K562 (cell line): ENCODE results near the gene ALDH16A1. TPM values are rescaled to one million over a fixed set of nuclear protein-coding genes. Genes with fewer than 3 reads are reported as not detected.
A peak's percentile ranks its signal among the peaks of the same experiment; 100 is the strongest.

Experiments used
- CCNT2 ChIP-seq: IDR thresholded peaks from 2 replicates; pipeline ENCODE4 v1.6.1; 2011; ENCODE audit warnings: borderline replicate concordance, low read depth, mild to moderate bottlenecking, moderate library complexity, mixed read lengths, low read length; ENCODE audit not compliant: insufficient read length; ENCODE audit errors: extremely low read depth
- FUS ChIP-seq: fragments of 200-400 bp; formaldehyde crosslinking; optimal IDR thresholded peaks from 2 replicates; pipeline ENCODE3; 2017; ENCODE audit warnings: low read depth, low read length
- POLR2G ChIP-seq: fragments of 200-400 bp; formaldehyde crosslinking; IDR thresholded peaks from 2 replicates; pipeline ENCODE4 v1.6.1; 2017; ENCODE audit warnings: low read depth, mild to moderate bottlenecking, antibody characterized with exemption, low read length, moderate library complexity
- STAG1 ChIP-seq: sonication (generic); formaldehyde crosslinking; IDR thresholded peaks from 2 replicates; pipeline ENCODE4 v1.5.0; 2020; ENCODE audit warnings: missing genetic modification reagents, borderline replicate concordance
- TAF15 ChIP-seq: fragments of 200-400 bp; formaldehyde crosslinking; IDR thresholded peaks from 2 replicates; pipeline ENCODE4 v1.6.1; 2017; ENCODE audit warnings: mild to moderate bottlenecking, low read depth, low read length, moderate library complexity
- TBP ChIP-seq: optimal IDR thresholded peaks from 2 replicates; pipeline ENCODE3; 2011; ENCODE audit warnings: low read depth, low read length, improper control_type of control experiment
- ZNF184 ChIP-seq: sonication (generic); formaldehyde crosslinking; IDR thresholded peaks from 2 replicates; pipeline ENCODE4 v1.5.0; 2020; ENCODE audit warnings: missing genetic modification reagents
- ZNF224 ChIP-seq: sonication (generic); formaldehyde crosslinking; IDR thresholded peaks from 2 replicates; pipeline ENCODE4 v1.8.0; 2022; ENCODE audit warnings: mild to moderate bottlenecking, missing genetic modification reagents
- ZNF41 ChIP-seq: fragments of 250-450 bp; sonication (Bioruptor Pico); conservative IDR thresholded peaks from 2 replicates; pipeline ENCODE4 v1.4.0; 2020; ENCODE audit warnings: mild to moderate bottlenecking
- ZNF644 ChIP-seq: fragments of 200-800 bp; sonication (Bioruptor generic); IDR thresholded peaks from 2 replicates; pipeline ENCODE4 v1.6.1; 2016; ENCODE audit warnings: low read depth, missing genetic modification characterization, missing compliant biosample characterization
- polyA plus RNA-seq, 8 experiments: library from polyadenylated mRNA; depleted of rRNA in 4 of 8; stranded (reverse) in 5 of 8; unstranded in 3 of 8; fragments of >200 nt; fragmentation: Nextera tagmentation in 2 of 8; fragmentation: Illumina TruSeq in 1 of 8; extraction: Ambion mirVana in 2 of 8; extraction: Trizol in 1 of 8; gene quantifications; 2 replicates each; pipeline versions ENCODE4 v1.2.1 to v1.2.3, GENCODE V29; 2011 to 2014; ENCODE audit warnings: inconsistent platforms in 1 of 8, missing spikeins in 1 of 8
- total RNA-seq, 7 experiments: library from RNA; depleted of rRNA in 6 of 7; stranded (reverse); fragments of >200 nt in 6 of 7; fragmentation: Illumina TruSeq in 2 of 7; extraction: Trizol in 2 of 7; gene quantifications; 2 replicates each; pipeline versions ENCODE4 v1.2.1 to v1.2.3, GENCODE V29; 2011 to 2021; ENCODE audit warnings: low replicate concordance in 1 of 7
- TF ChIP-seq, protein P1 (sequence below), 2 experiments: fragments of 450-650 bp in 1 of 2; sonication (generic) in 1 of 2; formaldehyde crosslinking in 1 of 2; IDR thresholded peaks; 2 replicates each; pipeline versions ENCODE4 v1.7.1 to v1.9.0; 2016 to 2022; ENCODE audit warnings: inconsistent platforms in 1 of 2, mild to moderate bottlenecking in 1 of 2, missing genetic modification reagents in 1 of 2
- TF ChIP-seq, protein P2 (sequence below): fragments of 450-650 bp; IDR thresholded peaks from 2 replicates; pipeline ENCODE4 v1.6.1; 2016; ENCODE audit warnings: antibody characterized with exemption
- TF ChIP-seq, protein P3 (sequence below), 2 experiments: fragments of 250-450 bp in 1 of 2; fragments of 450-650 bp in 1 of 2; sonication (Bioruptor Pico) in 1 of 2; IDR thresholded peaks; 2 replicates each; pipeline versions ENCODE4 v1.6.1 to v1.8.0; 2016 to 2021; ENCODE audit warnings: mild to moderate bottlenecking in 2 of 2, moderate library complexity in 2 of 2, missing compliant biosample characterization in 1 of 2, missing genetic modification characterization in 1 of 2

The ALDH16A1 gene
- total and polyA plus RNA-seq, 9 of the 15 experiments (the other 6 are each of a cell fraction or from before 2014, with no cell fraction given), result 2.2 to 52.2 (median 7.6) TPM

DNA sequence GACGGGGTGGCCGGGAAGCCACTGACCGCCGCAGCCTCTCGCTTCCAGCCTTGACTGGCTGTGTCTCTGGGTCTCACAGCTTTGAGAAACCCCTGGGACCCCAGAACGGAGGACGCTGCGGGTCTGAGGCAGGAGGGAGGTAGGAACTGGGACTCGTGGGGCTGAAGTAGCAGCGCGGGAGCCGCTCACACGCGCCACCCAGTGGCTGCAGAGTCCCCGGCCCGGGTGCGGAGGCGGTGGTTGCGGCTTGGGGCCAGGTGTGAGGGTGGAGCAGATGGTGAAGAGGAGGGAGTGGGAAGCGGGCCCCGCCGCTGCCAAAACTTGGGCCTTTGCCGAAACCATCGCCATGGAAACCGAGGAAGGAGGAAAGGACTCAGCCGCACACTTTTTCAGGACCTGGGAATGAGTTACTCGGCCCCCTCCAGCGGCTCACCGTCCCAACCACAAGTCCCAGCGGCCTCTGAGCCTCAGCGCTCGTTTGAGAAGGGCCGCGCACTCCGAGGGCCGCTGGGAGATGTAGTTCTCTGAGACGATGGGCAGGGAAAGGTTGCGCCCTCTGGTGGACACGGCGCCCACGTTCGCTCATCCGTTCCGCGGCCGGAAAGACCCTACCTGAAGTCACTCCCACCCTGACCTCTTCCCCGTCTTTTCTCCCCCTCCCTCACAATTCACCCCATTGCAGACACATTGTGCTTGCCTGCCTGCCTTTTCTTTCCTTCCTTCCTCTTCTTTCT, 9.5 kb upstream of the ALDH16A1 start (continued):
- TF ChIP-seq, protein P1, sequence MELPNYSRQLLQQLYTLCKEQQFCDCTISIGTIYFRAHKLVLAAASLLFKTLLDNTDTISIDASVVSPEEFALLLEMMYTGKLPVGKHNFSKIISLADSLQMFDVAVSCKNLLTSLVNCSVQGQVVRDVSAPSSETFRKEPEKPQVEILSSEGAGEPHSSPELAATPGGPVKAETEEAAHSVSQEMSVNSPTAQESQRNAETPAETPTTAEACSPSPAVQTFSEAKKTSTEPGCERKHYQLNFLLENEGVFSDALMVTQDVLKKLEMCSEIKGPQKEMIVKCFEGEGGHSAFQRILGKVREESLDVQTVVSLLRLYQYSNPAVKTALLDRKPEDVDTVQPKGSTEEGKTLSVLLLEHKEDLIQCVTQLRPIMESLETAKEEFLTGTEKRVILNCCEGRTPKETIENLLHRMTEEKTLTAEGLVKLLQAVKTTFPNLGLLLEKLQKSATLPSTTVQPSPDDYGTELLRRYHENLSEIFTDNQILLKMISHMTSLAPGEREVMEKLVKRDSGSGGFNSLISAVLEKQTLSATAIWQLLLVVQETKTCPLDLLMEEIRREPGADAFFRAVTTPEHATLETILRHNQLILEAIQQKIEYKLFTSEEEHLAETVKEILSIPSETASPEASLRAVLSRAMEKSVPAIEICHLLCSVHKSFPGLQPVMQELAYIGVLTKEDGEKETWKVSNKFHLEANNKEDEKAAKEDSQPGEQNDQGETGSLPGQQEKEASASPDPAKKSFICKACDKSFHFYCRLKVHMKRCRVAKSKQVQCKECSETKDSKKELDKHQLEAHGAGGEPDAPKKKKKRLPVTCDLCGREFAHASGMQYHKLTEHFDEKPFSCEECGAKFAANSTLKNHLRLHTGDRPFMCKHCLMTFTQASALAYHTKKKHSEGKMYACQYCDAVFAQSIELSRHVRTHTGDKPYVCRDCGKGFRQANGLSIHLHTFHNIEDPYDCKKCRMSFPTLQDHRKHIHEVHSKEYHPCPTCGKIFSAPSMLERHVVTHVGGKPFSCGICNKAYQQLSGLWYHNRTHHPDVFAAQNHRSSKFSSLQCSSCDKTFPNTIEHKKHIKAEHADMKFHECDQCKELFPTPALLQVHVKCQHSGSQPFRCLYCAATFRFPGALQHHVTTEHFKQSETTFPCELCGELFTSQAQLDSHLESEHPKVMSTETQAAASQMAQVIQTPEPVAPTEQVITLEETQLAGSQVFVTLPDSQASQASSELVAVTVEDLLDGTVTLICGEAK (IDR thresholded peaks at IDR 0.05), result peak; percentile 74; the same call in 1 of the 2 replicates
- TF ChIP-seq, protein P1 (CRISPR knock-in tag; IDR thresholded peaks at IDR 0.05), result no peak
- TF ChIP-seq ZNF41 (CRISPR knock-in tag) (peak; percentile 22; the same call in 1 of the 2 replicates), TAF15 (no peak), FUS (no peak), ZNF224 (CRISPR knock-in tag) (no peak), ZNF184 (CRISPR knock-in tag) (no peak), TBP (peak; percentile 40), CCNT2 (peak; percentile 57), POLR2G (peak; percentile 79), ZNF644 (tag) (peak; percentile 96), STAG1 (CRISPR knock-in tag) (0 out of 2 replicates have a peak, but pooled peaks have one; percentile 22)
- TF ChIP-seq, protein P2, sequence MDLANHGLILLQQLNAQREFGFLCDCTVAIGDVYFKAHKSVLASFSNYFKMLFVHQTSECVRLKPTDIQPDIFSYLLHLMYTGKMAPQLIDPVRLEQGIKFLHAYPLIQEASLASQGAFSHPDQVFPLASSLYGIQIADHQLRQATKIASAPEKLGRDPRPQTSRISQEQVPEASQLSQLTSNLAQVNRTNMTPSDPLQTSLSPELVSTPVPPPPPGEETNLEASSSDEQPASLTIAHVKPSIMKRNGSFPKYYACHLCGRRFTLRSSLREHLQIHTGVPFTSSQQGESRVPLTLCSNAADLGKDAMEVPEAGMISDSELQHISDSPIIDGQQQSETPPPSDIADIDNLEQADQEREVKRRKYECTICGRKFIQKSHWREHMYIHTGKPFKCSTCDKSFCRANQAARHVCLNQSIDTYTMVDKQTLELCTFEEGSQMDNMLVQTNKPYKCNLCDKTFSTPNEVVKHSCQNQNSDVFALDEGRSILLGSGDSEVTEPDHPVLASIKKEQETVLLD, result peak; percentile 56
- TF ChIP-seq, protein P3, sequence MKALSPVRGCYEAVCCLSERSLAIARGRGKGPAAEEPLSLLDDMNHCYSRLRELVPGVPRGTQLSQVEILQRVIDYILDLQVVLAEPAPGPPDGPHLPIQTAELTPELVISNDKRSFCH (CRISPR knock-in tag; IDR thresholded peaks at IDR 0.05), result no peak
- TF ChIP-seq, protein P3 (tag; IDR thresholded peaks at IDR 0.05), result peak; percentile 52; the same call in 1 of the 2 replicates
